ENCODE measurements around the gene MINDY2.

The MINDY2 gene

DNA sequence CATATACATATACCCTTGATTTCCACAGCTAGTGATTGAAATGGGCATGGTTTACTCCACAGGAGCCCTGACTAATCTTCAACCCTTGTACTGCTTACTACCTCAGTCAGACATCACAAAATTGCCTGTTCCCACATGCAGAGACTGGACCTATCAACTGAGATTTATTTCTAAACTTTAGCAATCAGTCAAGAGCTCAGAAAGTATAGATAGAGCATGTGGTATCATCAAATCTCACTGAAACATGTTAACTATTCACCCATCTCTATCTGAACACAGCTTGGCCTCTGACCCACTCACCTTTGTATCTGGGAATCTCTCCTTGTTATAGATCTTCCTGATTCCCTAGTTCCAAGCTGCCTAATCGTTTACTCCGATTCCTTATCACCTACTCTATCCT, 36.2 kb upstream of the MINDY2 start:
- H3K27me3 ChIP-seq (replicated peaks; ENCODE audit: control insufficient read depth, insufficient read depth, low read length): no peaks in the 10 kb centered on the region
- no peak for DNase-seq (ENCODE audit: extremely low read depth, insufficient read length)

DNA sequence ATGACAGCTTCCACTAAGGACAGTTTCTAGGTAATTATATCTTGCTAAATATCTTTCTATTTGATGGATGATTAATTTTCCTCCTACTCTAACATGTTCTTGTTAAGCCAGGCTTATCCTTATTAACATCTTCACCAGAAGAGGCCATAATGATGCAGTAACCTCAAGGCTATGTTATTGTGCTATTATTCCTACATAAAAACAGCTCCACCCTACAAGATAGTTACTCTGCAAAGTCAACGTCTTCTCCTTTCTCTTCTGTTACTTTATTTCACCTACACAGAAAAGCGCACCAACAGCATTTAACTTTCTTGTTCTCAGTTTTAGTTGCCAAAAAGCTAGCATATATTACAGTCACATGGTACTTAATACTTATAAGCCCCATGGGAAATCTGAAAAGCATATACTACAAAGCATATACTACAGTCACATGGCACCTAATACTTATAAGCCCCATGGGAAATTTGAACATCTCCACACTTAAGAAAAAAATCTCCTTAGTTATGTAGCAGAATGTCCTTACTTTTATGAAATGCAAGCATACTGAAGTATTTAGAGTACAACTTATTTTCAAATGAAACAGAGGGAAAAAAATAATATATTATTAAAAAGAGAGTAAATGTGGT, 35.0 kb upstream of the MINDY2 start:
- H3K36me3 ChIP-seq (ENCODE audit: control insufficient read depth, insufficient read depth, low read length): no peaks in the 10 kb centered on the region; the same call in 1 of the 2 replicates
- no peak overlapping the region for H3K4me3 ChIP-seq (replicated peaks; ENCODE audit: low read depth, low read length)
- no peak for DNase-seq (ENCODE audit: extremely low read depth, insufficient read length)
- TF ChIP-seq, protein P1, sequence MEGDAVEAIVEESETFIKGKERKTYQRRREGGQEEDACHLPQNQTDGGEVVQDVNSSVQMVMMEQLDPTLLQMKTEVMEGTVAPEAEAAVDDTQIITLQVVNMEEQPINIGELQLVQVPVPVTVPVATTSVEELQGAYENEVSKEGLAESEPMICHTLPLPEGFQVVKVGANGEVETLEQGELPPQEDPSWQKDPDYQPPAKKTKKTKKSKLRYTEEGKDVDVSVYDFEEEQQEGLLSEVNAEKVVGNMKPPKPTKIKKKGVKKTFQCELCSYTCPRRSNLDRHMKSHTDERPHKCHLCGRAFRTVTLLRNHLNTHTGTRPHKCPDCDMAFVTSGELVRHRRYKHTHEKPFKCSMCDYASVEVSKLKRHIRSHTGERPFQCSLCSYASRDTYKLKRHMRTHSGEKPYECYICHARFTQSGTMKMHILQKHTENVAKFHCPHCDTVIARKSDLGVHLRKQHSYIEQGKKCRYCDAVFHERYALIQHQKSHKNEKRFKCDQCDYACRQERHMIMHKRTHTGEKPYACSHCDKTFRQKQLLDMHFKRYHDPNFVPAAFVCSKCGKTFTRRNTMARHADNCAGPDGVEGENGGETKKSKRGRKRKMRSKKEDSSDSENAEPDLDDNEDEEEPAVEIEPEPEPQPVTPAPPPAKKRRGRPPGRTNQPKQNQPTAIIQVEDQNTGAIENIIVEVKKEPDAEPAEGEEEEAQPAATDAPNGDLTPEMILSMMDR (IDR thresholded peaks at IDR 0.05; ENCODE audit: insufficient read depth, low read length, poor library complexity, severe bottlenecking): no peak
- H3K27me3 ChIP-seq (replicated peaks; ENCODE audit: control insufficient read depth, insufficient read depth, low read length): no peaks in the 10 kb centered on the region

More for the DNA sequence above, 36.2 kb upstream of the MINDY2 start:
- Histone ChIP-seq H3K4me3 (replicated peaks; ENCODE audit: low read depth, low read length) (no peak overlapping the region), H3K36me3 (ENCODE audit: control insufficient read depth, insufficient read depth, low read length) (no peaks in the 10 kb centered on the region; the same call in 1 of the 2 replicates)
- TF ChIP-seq, protein P1 (IDR thresholded peaks at IDR 0.05; ENCODE audit: insufficient read depth, low read length, poor library complexity, severe bottlenecking): no peak

DNA sequence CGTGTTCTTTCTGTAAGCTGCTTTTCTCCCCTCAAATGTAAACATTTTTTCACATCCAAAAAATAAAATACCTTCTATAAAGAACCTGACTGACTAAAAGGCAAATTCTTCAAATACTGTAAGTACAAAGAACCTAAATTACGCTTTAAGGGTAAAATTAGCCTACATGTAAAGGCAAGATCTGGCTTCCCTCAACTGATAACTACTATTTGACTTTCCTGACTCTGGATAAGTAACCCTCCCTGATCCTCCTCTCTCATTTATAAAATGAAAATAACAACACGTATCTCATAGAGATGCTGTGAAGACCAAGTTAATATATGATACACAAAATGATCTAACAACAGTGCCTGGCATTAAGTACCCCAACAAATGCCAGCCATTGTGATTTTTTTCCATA, 33.8 kb upstream of the MINDY2 start:
- no peaks in the 10 kb centered on the region for H3K27me3 ChIP-seq (replicated peaks; ENCODE audit: control insufficient read depth, insufficient read depth, low read length)
- TF ChIP-seq, protein P1 (IDR thresholded peaks at IDR 0.05; ENCODE audit: insufficient read depth, low read length, poor library complexity, severe bottlenecking): no peak
- H3K36me3 ChIP-seq (ENCODE audit: control insufficient read depth, insufficient read depth, low read length): no peaks in the 10 kb centered on the region
- H3K4me3 ChIP-seq (replicated peaks; ENCODE audit: low read depth, low read length): no peak overlapping the region
- DNase-seq (ENCODE audit: extremely low read depth, insufficient read length): no peak

DNA sequence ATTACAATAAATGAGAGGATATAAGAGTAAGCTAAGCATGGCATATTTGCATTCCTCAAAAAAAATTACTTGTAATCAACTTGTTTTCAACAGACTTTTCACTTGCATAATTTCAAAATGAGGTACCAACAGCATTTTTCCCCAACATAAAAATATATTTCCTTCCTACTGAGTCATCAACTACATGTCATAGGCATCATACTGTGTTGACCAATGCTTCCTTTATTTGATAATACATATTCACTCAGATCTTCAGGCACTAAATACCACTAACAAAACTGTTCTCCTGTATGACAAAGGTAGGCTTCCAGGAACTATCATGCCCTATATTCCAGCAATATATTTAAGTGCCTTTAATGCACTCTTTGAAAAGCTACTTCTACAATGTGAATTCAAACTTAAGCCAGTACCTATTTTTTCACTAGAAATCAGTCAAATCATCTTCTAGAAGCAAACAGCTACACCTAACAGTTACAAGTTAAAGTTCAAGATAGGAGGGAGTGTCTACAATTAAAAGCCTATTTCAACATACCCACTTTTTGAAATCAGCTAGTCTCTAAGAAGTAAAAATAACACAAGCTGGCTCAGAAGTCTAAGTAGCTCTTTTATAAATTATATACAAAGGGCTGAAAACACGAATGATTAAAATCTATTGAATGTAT, 32.9 kb upstream of the MINDY2 start:
- no peak overlapping the region for H3K4me3 ChIP-seq (replicated peaks; ENCODE audit: low read depth, low read length)
- no peaks in the 10 kb centered on the region for H3K27me3 ChIP-seq (replicated peaks; ENCODE audit: control insufficient read depth, insufficient read depth, low read length)
- TF ChIP-seq, protein P1 (IDR thresholded peaks at IDR 0.05; ENCODE audit: insufficient read depth, low read length, poor library complexity, severe bottlenecking): no peak
- DNase-seq (ENCODE audit: extremely low read depth, insufficient read length): no peak
- H3K36me3 ChIP-seq (ENCODE audit: control insufficient read depth, insufficient read depth, low read length): no peaks in the 10 kb centered on the region

DNA sequence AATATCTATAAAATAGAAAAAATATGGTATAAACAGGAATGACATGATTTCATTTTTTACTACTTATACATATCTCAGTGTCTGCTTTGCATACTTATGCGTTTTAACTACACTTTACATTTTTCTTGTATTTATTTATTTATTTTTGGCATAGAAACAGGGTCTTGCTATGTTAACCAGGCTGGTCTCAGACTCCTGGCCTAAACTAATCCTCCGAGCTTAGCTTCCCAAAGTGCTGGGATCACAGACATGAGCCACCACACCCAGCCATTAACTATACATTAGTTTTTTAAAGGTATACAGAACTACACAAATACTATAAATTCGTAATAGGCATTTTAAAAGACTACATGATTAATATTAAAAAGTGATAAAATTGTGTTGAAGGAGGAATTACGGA, 30.7 kb upstream of the MINDY2 start:
- no peak overlapping the region for H3K4me3 ChIP-seq (replicated peaks; ENCODE audit: low read depth, low read length)
- H3K27me3 ChIP-seq (replicated peaks; ENCODE audit: control insufficient read depth, insufficient read depth, low read length): no peaks in the 10 kb centered on the region
- no peaks in the 10 kb centered on the region for H3K36me3 ChIP-seq (ENCODE audit: control insufficient read depth, insufficient read depth, low read length)
- no peak for DNase-seq (ENCODE audit: extremely low read depth, insufficient read length)
- TF ChIP-seq, protein P1 (IDR thresholded peaks at IDR 0.05; ENCODE audit: insufficient read depth, low read length, poor library complexity, severe bottlenecking): no peak

Data from GM06990 (cell line).